ENCODE results near the gene RPA3.

RPA3 gene

DNA sequence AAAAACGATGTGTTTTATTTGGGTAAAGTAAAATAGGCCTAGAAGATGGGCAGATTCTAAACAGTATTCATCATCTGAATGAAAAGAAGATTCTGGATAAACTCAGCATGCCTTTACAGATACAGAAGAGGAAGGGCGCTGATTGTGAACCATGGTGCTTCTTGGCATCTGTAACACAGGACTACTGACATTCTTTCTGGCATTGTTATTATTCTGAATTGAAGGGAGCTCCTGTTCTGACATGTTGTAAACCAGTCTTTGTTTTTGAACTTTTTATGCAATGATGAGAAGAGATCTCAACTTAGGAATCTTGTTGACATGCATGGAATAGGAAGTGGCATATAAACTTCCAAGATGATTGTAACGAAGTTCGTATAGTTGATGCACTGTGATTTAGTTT, 13.5 kb downstream of the RPA3 start:
- H3K9ac ChIP-seq (ENCODE audit: low read length) = no peak overlapping the region
- H3K27me3 ChIP-seq (ENCODE audit: control insufficient read depth in 1 of 2, insufficient read depth in 2 of 2, low read length in 2 of 2) = no peaks in the 10 kb centered on the region
- no peak overlapping the region for H3K4me3 ChIP-seq (ENCODE audit: low read depth in 1 of 2, low read length in 2 of 2)
- H3K4me1 ChIP-seq (ENCODE audit: insufficient read depth, low read length) = no peaks in the 10 kb centered on the region
- H3K27ac ChIP-seq (ENCODE audit: low read depth, low read length) = no peak overlapping the region
- no peaks in the 10 kb centered on the region for H3K36me3 ChIP-seq (ENCODE audit: insufficient read depth, low read length)
- no peaks in the 10 kb centered on the region for H3K9me3 ChIP-seq (ENCODE audit: low read length)

DNA sequence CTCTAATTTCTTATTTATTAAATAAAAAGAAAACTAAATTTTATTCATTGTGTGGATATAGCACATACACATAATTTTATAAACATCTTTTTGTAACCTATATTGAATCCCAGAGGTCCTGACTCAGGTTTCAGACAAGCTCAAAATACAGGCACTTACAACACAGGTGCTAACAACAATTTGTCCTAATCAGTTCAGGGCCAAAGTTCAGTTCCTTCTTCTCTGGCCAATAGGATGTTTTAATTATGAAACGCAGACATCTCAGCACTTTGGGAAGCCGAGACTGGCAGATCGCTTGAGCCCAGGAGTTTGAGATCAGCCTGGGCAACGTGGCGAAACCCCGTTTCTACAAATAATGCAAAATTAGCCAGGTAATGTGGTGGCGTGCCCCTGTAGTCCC, 15.0 kb downstream of the RPA3 start:
- Histone ChIP-seq H3K27ac (ENCODE audit: low read depth, low read length) (no peak overlapping the region), H3K27me3 (ENCODE audit: control insufficient read depth in 1 of 2, insufficient read depth in 2 of 2, low read length in 2 of 2) (no peaks in the 10 kb centered on the region), H3K4me3 (ENCODE audit: low read depth in 1 of 2, low read length in 2 of 2) (no peak overlapping the region), H3K9me3 (ENCODE audit: low read length) (no peaks in the 10 kb centered on the region), H3K9ac (ENCODE audit: low read length) (no peak overlapping the region), H3K4me1 (ENCODE audit: insufficient read depth, low read length) (peaks cover 5% of the 10 kb centered on the region), H3K36me3 (ENCODE audit: insufficient read depth, low read length) (no peaks in the 10 kb centered on the region)

DNA sequence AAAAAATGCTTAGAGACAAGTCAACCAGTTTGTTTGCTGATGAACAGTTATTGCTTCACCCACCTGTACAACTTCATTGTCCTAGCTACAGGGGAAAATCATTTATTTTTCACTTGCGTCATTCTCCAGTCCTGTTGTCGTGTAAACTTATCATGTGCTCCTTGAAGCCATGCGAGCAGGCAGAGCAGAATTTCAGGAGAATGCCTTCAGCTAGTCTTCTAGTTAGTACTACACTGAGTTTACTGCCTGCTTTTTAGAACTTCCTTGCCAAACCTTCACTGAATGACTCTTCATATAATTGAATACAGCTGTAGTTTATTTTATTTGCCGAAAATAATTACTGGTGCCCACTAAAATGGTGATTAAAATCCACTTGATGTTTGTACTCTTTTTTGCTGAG, 15.6 kb downstream of the RPA3 start:
- Histone ChIP-seq H3K27ac (ENCODE audit: low read depth, low read length) (no peak overlapping the region), H3K36me3 (ENCODE audit: insufficient read depth, low read length) (no peaks in the 10 kb centered on the region), H3K4me3 (ENCODE audit: low read depth in 1 of 2, low read length in 2 of 2) (no peak overlapping the region), H3K9ac (ENCODE audit: low read length) (no peak overlapping the region), H3K4me1 (ENCODE audit: insufficient read depth, low read length) (peaks cover 5% of the 10 kb centered on the region), H3K9me3 (ENCODE audit: low read length) (no peaks in the 10 kb centered on the region), H3K27me3 (ENCODE audit: control insufficient read depth in 1 of 2, insufficient read depth in 2 of 2, low read length in 2 of 2) (no peaks in the 10 kb centered on the region)

DNA sequence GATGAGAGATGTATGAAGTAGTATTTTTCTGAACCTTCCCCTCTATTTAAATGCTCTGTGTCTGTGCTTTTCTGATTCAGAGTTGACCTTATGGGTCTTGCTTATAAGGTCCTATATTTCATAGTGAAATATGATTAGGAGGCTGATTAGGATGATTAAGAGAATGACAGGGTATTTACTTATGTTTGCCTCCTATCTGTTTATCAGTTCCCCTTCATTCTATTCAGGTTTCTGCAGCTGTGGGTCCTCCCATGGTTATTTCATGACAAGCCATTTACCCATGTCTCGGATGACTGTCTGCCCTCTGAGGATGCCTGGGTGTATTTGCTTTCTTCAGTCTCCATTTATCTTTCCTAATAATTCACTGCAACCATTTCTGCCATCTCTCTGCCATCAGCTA, 16.9 kb downstream of the RPA3 start:
- Histone ChIP-seq H3K9ac (ENCODE audit: low read length) (no peak overlapping the region), H3K4me1 (ENCODE audit: insufficient read depth, low read length) (peaks cover 11% of the 10 kb centered on the region), H3K4me3 (ENCODE audit: low read depth in 1 of 2, low read length in 2 of 2) (no peak overlapping the region), H3K9me3 (ENCODE audit: low read length) (no peaks in the 10 kb centered on the region), H3K36me3 (ENCODE audit: insufficient read depth, low read length) (no peaks in the 10 kb centered on the region), H3K27me3 (ENCODE audit: control insufficient read depth in 1 of 2, insufficient read depth in 2 of 2, low read length in 2 of 2) (no peaks in the 10 kb centered on the region), H3K27ac (ENCODE audit: low read depth, low read length) (no peak overlapping the region)

DNA sequence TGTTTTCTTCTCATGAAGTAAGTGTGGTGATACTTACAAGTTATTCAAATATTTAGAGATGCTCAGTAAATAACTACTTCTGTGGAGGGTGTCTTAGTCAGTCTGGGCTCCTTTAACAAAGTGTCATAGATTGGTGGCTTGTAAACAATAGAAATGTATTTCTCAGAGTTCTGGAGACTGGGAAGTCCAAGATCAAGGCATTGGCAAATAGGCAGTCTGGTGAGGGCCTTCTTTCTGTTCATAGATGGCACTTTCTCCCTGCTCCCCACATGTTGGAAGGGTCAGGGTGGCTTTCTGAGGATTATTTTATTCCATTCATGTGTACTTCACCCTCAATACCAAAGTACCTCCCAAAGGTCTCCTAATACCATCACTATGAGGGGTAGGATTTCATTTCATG, 18.4 kb downstream of the RPA3 start:
- H3K4me3 ChIP-seq (ENCODE audit: low read depth in 1 of 2, low read length in 2 of 2) = no peak overlapping the region
- H3K27ac ChIP-seq (ENCODE audit: low read depth, low read length) = no peak overlapping the region
- H3K9ac ChIP-seq (ENCODE audit: low read length) = no peak overlapping the region
- H3K27me3 ChIP-seq (ENCODE audit: control insufficient read depth in 1 of 2, insufficient read depth in 2 of 2, low read length in 2 of 2) = no peaks in the 10 kb centered on the region
- no peaks in the 10 kb centered on the region for H3K36me3 ChIP-seq (ENCODE audit: insufficient read depth, low read length)
- H3K4me1 ChIP-seq (ENCODE audit: insufficient read depth, low read length) = peaks cover 27% of the 10 kb centered on the region
- H3K9me3 ChIP-seq (ENCODE audit: low read length) = no peaks in the 10 kb centered on the region

DNA sequence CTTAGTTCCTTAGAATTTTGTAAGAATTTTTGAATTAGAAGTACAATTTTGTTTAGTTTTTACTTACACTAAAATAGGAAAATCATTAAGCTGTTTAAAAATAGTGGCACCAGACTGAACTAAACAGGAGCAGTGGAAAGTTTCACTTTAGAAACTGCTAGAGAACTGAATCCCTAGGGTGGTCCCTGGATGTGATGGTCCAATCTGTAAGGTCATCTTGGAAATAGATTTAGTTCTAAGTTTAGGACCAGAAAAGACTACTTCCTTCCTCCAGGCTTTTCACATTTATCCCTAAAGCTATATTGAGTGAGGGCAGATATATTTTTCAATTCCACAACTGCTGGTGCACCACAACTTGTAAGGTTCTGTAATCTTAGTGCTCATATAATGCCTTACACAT, 19.0 kb downstream of the RPA3 start:
- H3K27me3 ChIP-seq (ENCODE audit: control insufficient read depth in 1 of 2, insufficient read depth in 2 of 2, low read length in 2 of 2) = no peaks in the 10 kb centered on the region
- no peaks in the 10 kb centered on the region for H3K9me3 ChIP-seq (ENCODE audit: low read length)
- no peak overlapping the region for H3K4me3 ChIP-seq (ENCODE audit: low read depth in 1 of 2, low read length in 2 of 2)
- H3K9ac ChIP-seq (ENCODE audit: low read length) = no peak overlapping the region
- no peak overlapping the region for H3K27ac ChIP-seq (ENCODE audit: low read depth, low read length)
- H3K36me3 ChIP-seq (ENCODE audit: insufficient read depth, low read length) = no peaks in the 10 kb centered on the region
- H3K4me1 ChIP-seq (ENCODE audit: insufficient read depth, low read length) = peaks cover 30% of the 10 kb centered on the region

DNA sequence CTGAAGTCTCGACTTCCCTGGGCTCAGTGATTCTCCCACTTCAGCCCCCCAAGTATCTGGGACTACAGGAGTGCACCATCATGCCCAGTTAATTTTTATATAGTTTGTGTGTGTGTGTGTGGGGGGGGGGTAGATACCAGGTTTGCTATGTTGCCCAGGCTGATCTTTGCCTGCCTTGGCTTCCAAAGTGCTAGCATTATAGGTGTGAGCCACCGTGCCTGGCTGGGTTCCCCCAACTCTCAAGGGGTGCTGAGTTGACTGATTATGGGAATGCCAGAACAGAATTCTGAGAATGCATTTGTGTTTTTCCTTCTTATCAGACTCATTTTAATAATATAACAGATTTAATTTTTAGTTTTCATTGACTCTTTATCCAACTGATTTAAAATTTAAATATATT, 19.5 kb downstream of the RPA3 start:
- no peaks in the 10 kb centered on the region for H3K27me3 ChIP-seq (ENCODE audit: control insufficient read depth in 1 of 2, insufficient read depth in 2 of 2, low read length in 2 of 2)

DNA sequence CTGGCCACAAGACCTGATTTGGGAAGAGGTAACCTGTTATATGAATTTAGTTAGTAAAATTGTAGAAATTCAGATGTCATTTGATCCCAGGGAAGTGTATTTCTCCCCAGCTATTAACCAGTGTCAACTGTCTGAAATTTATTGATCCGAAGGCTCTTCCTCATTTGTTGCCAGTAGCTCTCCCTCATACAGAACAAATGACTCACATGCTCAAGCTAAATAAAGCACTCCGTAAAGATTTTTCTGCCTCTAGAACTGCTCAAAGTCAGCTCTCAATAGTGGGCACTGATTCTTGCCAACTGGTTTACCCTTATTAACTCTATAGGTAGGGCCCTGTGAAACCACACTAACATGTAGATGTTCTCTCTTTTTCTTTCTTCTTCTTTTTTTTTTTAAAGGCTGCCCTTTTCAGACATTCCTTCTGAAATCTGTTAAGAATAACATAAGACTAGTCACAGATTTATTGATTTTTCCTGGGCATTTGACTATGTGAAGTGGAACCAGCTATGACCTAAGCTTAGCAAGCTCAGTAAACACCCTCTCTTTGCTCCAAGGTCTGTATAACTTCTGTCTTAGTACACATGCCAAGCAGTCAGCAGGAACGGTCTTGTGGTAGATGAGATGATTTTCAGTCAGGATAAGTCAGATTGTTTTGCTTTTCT, 21.8 kb downstream of the RPA3 start:
- H3K4me1 ChIP-seq (ENCODE audit: insufficient read depth, low read length) = peaks cover 30% of the 10 kb centered on the region
- H3K9me3 ChIP-seq (ENCODE audit: low read length) = no peaks in the 10 kb centered on the region
- H3K27me3 ChIP-seq (ENCODE audit: control insufficient read depth in 1 of 2, insufficient read depth in 2 of 2, low read length in 2 of 2) = no peaks in the 10 kb centered on the region
- H3K27ac ChIP-seq (ENCODE audit: low read depth, low read length) = no peak overlapping the region
- H3K4me3 ChIP-seq (ENCODE audit: low read depth in 1 of 2, low read length in 2 of 2) = no peak overlapping the region
- no peak overlapping the region for H3K9ac ChIP-seq (ENCODE audit: low read length)
- no peaks in the 10 kb centered on the region for H3K36me3 ChIP-seq (ENCODE audit: insufficient read depth, low read length)

More for the DNA sequence above, 19.5 kb downstream of the RPA3 start:
- peaks cover 30% of the 10 kb centered on the region for H3K4me1 ChIP-seq (ENCODE audit: insufficient read depth, low read length)
- H3K9ac ChIP-seq (ENCODE audit: low read length) = no peak overlapping the region
- H3K4me3 ChIP-seq (ENCODE audit: low read depth in 1 of 2, low read length in 2 of 2) = no peak overlapping the region
- no peak overlapping the region for H3K27ac ChIP-seq (ENCODE audit: low read depth, low read length)
- no peaks in the 10 kb centered on the region for H3K9me3 ChIP-seq (ENCODE audit: low read length)
- H3K36me3 ChIP-seq (ENCODE audit: insufficient read depth, low read length) = no peaks in the 10 kb centered on the region

DNA sequence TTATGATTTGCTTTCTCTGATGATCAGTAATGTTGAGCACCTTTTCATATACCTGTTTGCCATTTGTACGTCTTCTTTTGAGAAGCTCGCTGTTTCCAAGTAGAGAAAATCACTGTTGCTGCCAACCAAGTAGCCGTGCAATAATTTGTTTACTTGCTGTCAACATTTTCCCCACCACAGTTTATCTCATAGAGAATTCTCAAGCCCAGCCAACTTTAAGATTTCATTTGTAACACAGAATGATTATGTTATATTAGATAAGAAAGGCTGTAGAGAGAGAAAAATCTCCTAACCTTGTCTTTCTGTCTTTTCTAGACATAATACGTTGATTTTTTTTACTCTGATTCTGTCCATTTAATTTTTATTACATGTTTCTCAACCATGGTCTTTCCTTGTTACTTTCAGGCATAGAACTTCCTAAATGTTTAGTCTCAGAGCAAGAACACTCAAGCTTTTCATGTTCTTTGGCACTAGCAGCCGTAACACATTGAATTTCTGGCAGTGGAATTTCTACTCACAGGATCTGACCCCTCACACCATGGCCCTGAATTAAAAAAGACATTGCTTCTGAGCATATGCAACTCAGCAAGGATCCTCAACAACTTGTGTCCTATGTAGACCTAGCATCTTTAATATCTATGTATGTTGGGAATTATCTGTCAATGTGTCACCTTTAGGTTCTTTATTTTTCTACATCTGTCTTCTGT, 23.1 kb downstream of the RPA3 start:
- Histone ChIP-seq H3K27me3 (ENCODE audit: control insufficient read depth in 1 of 2, insufficient read depth in 2 of 2, low read length in 2 of 2) (no peaks in the 10 kb centered on the region), H3K36me3 (ENCODE audit: insufficient read depth, low read length) (no peaks in the 10 kb centered on the region), H3K27ac (ENCODE audit: low read depth, low read length) (no peak overlapping the region), H3K9me3 (ENCODE audit: low read length) (no peaks in the 10 kb centered on the region), H3K9ac (ENCODE audit: low read length) (no peak overlapping the region), H3K4me3 (ENCODE audit: low read depth in 1 of 2, low read length in 2 of 2) (no peak overlapping the region), H3K4me1 (ENCODE audit: insufficient read depth, low read length) (peaks cover 30% of the 10 kb centered on the region)

DNA sequence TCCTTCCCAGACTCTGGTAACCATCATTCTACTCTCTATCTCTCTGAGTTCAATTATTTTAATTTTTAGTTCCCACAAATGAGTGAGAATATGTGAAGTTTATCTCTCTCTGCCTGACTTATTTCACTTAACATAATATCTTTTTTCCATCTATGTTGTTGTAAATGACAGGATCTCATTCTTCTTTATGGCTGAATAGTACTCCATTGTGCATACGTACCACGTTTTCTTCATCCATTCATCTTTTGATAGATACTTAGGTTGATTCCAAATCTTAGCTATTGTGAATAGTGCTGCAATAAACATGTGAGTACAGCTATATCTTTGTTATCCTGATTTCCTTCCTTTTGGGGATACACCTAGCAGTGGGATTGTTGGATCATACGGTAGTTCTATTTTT, 23.9 kb downstream of the RPA3 start:
- no peaks in the 10 kb centered on the region for H3K36me3 ChIP-seq (ENCODE audit: insufficient read depth, low read length)
- no peaks in the 10 kb centered on the region for H3K27me3 ChIP-seq (ENCODE audit: control insufficient read depth in 1 of 2, insufficient read depth in 2 of 2, low read length in 2 of 2)
- H3K4me1 ChIP-seq (ENCODE audit: insufficient read depth, low read length) = peaks cover 29% of the 10 kb centered on the region
- no peaks in the 10 kb centered on the region for H3K9me3 ChIP-seq (ENCODE audit: low read length)
- H3K9ac ChIP-seq (ENCODE audit: low read length) = no peak overlapping the region
- H3K27ac ChIP-seq (ENCODE audit: low read depth, low read length) = no peak overlapping the region
- no peak overlapping the region for H3K4me3 ChIP-seq (ENCODE audit: low read depth in 1 of 2, low read length in 2 of 2)

DNA sequence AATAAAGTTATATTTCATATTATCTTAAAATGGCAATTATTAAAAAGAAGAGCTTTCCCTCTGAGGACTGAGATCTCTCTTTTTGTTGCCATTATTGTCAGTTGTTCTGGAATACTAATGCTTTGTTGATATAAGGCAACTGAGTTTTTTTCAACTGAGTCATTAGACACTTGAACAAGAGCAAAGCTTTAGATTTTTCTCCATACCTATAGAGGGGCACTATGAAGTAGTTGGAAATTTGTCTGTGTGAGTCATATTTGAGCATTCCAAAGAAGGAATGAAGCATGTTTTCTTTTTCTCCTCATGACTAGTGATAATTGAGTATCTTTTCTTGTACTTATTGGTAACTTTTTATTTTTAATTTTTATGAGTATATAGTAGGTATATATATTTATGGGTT, 24.5 kb downstream of the RPA3 start:
- no peaks in the 10 kb centered on the region for H3K36me3 ChIP-seq (ENCODE audit: insufficient read depth, low read length)
- no peak overlapping the region for H3K4me3 ChIP-seq (ENCODE audit: low read depth in 1 of 2, low read length in 2 of 2)
- no peak overlapping the region for H3K9ac ChIP-seq (ENCODE audit: low read length)
- no peak overlapping the region for H3K27ac ChIP-seq (ENCODE audit: low read depth, low read length)
- H3K9me3 ChIP-seq (ENCODE audit: low read length) = no peaks in the 10 kb centered on the region
- peaks cover 26% of the 10 kb centered on the region for H3K4me1 ChIP-seq (ENCODE audit: insufficient read depth, low read length)
- no peaks in the 10 kb centered on the region for H3K27me3 ChIP-seq (ENCODE audit: control insufficient read depth in 1 of 2, insufficient read depth in 2 of 2, low read length in 2 of 2)

DNA sequence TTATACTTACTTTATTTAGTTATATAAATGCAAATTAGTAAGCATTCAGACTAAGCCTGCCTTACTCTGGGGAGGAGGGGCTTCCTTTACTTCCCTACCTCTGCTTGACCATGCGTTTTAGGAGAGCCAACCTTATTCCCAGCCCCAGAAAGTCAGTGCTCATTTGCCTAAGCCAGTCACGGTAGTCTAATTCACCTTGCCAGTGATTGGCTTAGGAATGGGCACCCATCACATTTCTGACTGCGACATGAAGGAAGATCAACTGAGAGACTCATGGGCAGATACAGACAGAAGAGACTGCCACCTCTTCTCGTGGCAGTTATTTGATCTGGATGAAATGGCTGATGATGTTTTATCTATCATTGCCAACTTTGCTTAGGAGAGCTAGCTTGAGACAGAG, 29.5 kb downstream of the RPA3 start:
- Histone ChIP-seq H3K9ac (ENCODE audit: low read length) (no peak overlapping the region), H3K4me1 (ENCODE audit: insufficient read depth, low read length) (peaks cover 4% of the 10 kb centered on the region), H3K36me3 (ENCODE audit: insufficient read depth, low read length) (no peaks in the 10 kb centered on the region), H3K9me3 (ENCODE audit: low read length) (no peaks in the 10 kb centered on the region), H3K27me3 (ENCODE audit: control insufficient read depth in 1 of 2, insufficient read depth in 2 of 2, low read length in 2 of 2) (no peaks in the 10 kb centered on the region), H3K4me3 (ENCODE audit: low read depth in 1 of 2, low read length in 2 of 2) (no peak overlapping the region), H3K27ac (ENCODE audit: low read depth, low read length) (no peak overlapping the region)
